Measurements from ENCODE around the gene CCDC146. TPM values are rescaled to one million over a fixed set of nuclear protein-coding genes. Genes with fewer than 3 reads are reported as not detected.

The CCDC146 gene
- total and polyA plus RNA-seq, 2 of the 8 experiments (the other 6 are each of a cell fraction or from before 2014, with no cell fraction given) = 0.88 to 2.4 TPM

- TF ChIP-seq ATF3 (IDR thresholded peaks at IDR 0.05; ENCODE audit: insufficient read depth, low read depth, low read length) (no peak), SRF (IDR thresholded peaks at IDR 0.05; ENCODE audit: low read depth, low read length) (no peak), CHD1 (IDR thresholded peaks at IDR 0.05; ENCODE audit: low read depth, low read length) (no peak)
Observed at GRCh38 chr7:77184990-77185389, 62.6 kb downstream of the CCDC146 start (continued).

Measured in H1 (cell line).